H1 (cell line): ENCODE data around the gene ALG1. TPM values are rescaled to one million over a fixed set of nuclear protein-coding genes. Genes with fewer than 3 reads are reported as not detected.
"Not testable (repeated sequence)": the region's sequence is repeated elsewhere in the genome, so short reads cannot be mapped to it uniquely, and the experiment has no call there.

ENCODE experiments used
- CTCF ChIA-PET: fragments of 300-600 bp; sonication (Branson Sonifier 250); formaldehyde crosslinking; loops from one replicate; lab custom pipeline; 2021; ENCODE audit not compliant: partially characterized antibody; lab: Charles Lee
- POLR2A ChIA-PET: fragments of 300-600 bp; sonication (Branson Sonifier 250); formaldehyde crosslinking; loops from one replicate; lab custom pipeline; 2021; ENCODE audit warnings: inconsistent platforms; ENCODE audit not compliant: partially characterized antibody; lab: Charles Lee
- DNase-seq, 2 experiments: peaks; one replicate each; pipeline versions ENCODE4 v3.0.0 to v3.0.0-alpha.2; 2010 to 2022; ENCODE audit warnings: low spot score in 2 of 2, low read depth in 1 of 2, mixed read lengths in 1 of 2
- FAIRE-seq: peaks from 2 replicates; lab custom pipeline; 2011; peaks lifted over from hg19 to GRCh38; lab: Jason Lieb, UNC
- H2AFZ ChIP-seq: 2 replicates; pipeline ENCODE4 v1.8.1; 2012; ENCODE audit warnings: low read length, inconsistent platforms
- H2AK5ac ChIP-seq: 2 replicates; pipeline ENCODE4 v1.6.1; 2013; ENCODE audit warnings: low read depth, low read length
- H2BK120ac ChIP-seq: replicated peaks from 2 replicates; pipeline ENCODE3; 2013; ENCODE audit warnings: low read depth, low read length, inconsistent platforms
- H2BK12ac ChIP-seq: 2 replicates; pipeline ENCODE4 v1.6.1; 2013; ENCODE audit warnings: low read depth, low read length
- H2BK15ac ChIP-seq: 2 replicates; pipeline ENCODE4 v1.6.1; 2013; ENCODE audit warnings: low read length
- H2BK20ac ChIP-seq: 2 replicates; pipeline ENCODE4 v1.6.1; 2013; ENCODE audit warnings: low read length
- H2BK5ac ChIP-seq: 2 replicates; pipeline ENCODE4 v1.6.1; 2013; ENCODE audit warnings: low read depth, low read length
- H3K14ac ChIP-seq: 2 replicates; pipeline ENCODE4 v1.6.1; 2013; ENCODE audit warnings: inconsistent platforms; ENCODE audit not compliant: insufficient read length
- H3K18ac ChIP-seq: 2 replicates; pipeline ENCODE4 v1.6.1; 2013; ENCODE audit warnings: low read length; ENCODE audit errors: extremely low read depth
- H3K23ac ChIP-seq: 2 replicates; pipeline ENCODE4 v1.6.1; 2013; ENCODE audit warnings: inconsistent platforms; ENCODE audit not compliant: insufficient read length
- H3K23me2 ChIP-seq: 2 replicates; pipeline ENCODE4 v1.6.1; 2013; ENCODE audit warnings: low read depth, low read length
- H3K27ac ChIP-seq: 2 replicates; pipeline ENCODE4 v1.6.1; 2011; ENCODE audit warnings: low read depth, low read length, inconsistent platforms
- H3K27me3 ChIP-seq, 4 experiments: replicated peaks in 1 of 4; 1 replicate in 1 of 4; 2 replicates in 3 of 4; pipeline versions ENCODE4 v1.6.1 to v1.8.1; 2011 to 2013; ENCODE audit warnings: low read length in 3 of 4, mild to moderate bottlenecking in 3 of 4, inconsistent platforms in 2 of 4, mixed read lengths in 2 of 4, moderate library complexity in 1 of 4; ENCODE audit not compliant: control insufficient read depth in 3 of 4, insufficient read depth in 3 of 4; ENCODE audit errors: extremely low read depth in 1 of 4
- H3K36me3 ChIP-seq, 4 experiments: 2 replicates each; pipeline versions ENCODE4 v1.6.1 to v1.8.1; 2011 to 2013; ENCODE audit warnings: mild to moderate bottlenecking in 4 of 4, low read length in 3 of 4, moderate library complexity in 2 of 4, control low read depth in 1 of 4, inconsistent platforms in 1 of 4; ENCODE audit not compliant: insufficient read depth in 4 of 4, control insufficient read depth in 2 of 4
- H3K4ac ChIP-seq: replicated peaks from 2 replicates; pipeline ENCODE3; 2013; ENCODE audit warnings: low read length, low read depth, mixed read lengths, inconsistent platforms; ENCODE audit not compliant: insufficient read length
- H3K4me1 ChIP-seq, 4 experiments: replicated peaks in 1 of 4; 1 replicate in 1 of 4; 2 replicates in 3 of 4; pipeline versions ENCODE4 v1.6.1 to v1.8.1; 2011 to 2013; ENCODE audit warnings: low read length in 3 of 4, inconsistent platforms in 2 of 4, mixed read lengths in 1 of 4; ENCODE audit not compliant: insufficient read depth in 4 of 4, control insufficient read depth in 3 of 4
- H3K4me2 ChIP-seq, 2 experiments: 2 replicates each; pipeline versions ENCODE4 v1.6.1 to v1.8.1; 2011 to 2013; ENCODE audit warnings: low read depth in 2 of 2, low read length in 2 of 2, control low read depth in 1 of 2, inconsistent platforms in 1 of 2, mild to moderate bottlenecking in 1 of 2; ENCODE audit not compliant: insufficient read depth in 1 of 2
- H3K4me3 ChIP-seq, 4 experiments: fragments of 200-600, 300-600 bp in 1 of 4; sonication (generic), shearing (Covaris generic), sonication (Bioruptor Twin) in 1 of 4; 2 replicates each; pipeline versions ENCODE4 v1.5.1 to v1.8.1; 2011 to 2016; ENCODE audit warnings: low read length in 4 of 4, low read depth in 3 of 4, control low read depth in 2 of 4, inconsistent platforms in 2 of 4, mild to moderate bottlenecking in 2 of 4, mixed read lengths in 1 of 4, moderate library complexity in 1 of 4; ENCODE audit not compliant: insufficient read depth in 2 of 4; ENCODE audit errors: extremely low read depth in 1 of 4
- H3K56ac ChIP-seq: replicated peaks from 2 replicates; pipeline ENCODE3; 2013; ENCODE audit warnings: low read depth, mild to moderate bottlenecking, mixed read lengths, low read length, inconsistent platforms; ENCODE audit not compliant: insufficient read length
- H3K79me1 ChIP-seq: 2 replicates; pipeline ENCODE4 v1.6.1; 2013; ENCODE audit warnings: low read depth, low read length, control low read depth
- H3K79me2 ChIP-seq, 2 experiments: 2 replicates each; pipeline versions ENCODE4 v1.6.1 to v1.8.1; 2012 to 2013; ENCODE audit warnings: low read length in 2 of 2, mild to moderate bottlenecking in 2 of 2, inconsistent platforms in 1 of 2; ENCODE audit not compliant: insufficient read depth in 2 of 2, control insufficient read depth in 1 of 2
- H3K9ac ChIP-seq, 4 experiments: replicated peaks in 1 of 4; 1 replicate in 1 of 4; 2 replicates in 3 of 4; pipeline versions ENCODE4 v1.6.1 to v1.8.1; 2011 to 2013; ENCODE audit warnings: low read depth in 3 of 4, low read length in 3 of 4, control low read depth in 2 of 4, mild to moderate bottlenecking in 2 of 4, moderate library complexity in 2 of 4, inconsistent platforms in 1 of 4; ENCODE audit errors: extremely low read depth in 1 of 4
- H3K9me3 ChIP-seq, 2 experiments: 2 replicates each; pipeline versions ENCODE4 v1.6.1 to v1.8.1; 2012 to 2013; ENCODE audit warnings: mild to moderate bottlenecking in 2 of 2, moderate library complexity in 2 of 2, control low read depth in 1 of 2, inconsistent platforms in 1 of 2, low read depth in 1 of 2, low read length in 1 of 2, mixed read lengths in 1 of 2; ENCODE audit not compliant: insufficient read depth in 2 of 2
- H4K20me1 ChIP-seq, 2 experiments: replicated peaks in 1 of 2; 2 replicates each; pipeline versions ENCODE3 to v1.8.1; 2011 to 2013; ENCODE audit warnings: inconsistent platforms in 2 of 2, low read length in 2 of 2, mild to moderate bottlenecking in 1 of 2; ENCODE audit not compliant: insufficient read depth in 2 of 2, control insufficient read depth in 1 of 2
- H4K5ac ChIP-seq: 2 replicates; pipeline ENCODE4 v1.6.1; 2013; ENCODE audit warnings: low read length, low read depth, mixed read lengths, inconsistent platforms; ENCODE audit not compliant: insufficient read length
- H4K8ac ChIP-seq: 2 replicates; pipeline ENCODE4 v1.8.0; 2013; ENCODE audit warnings: mild to moderate bottlenecking, moderate library complexity, low read length, inconsistent platforms; ENCODE audit not compliant: insufficient read depth; ENCODE audit errors: extremely low read depth
- H4K91ac ChIP-seq: replicated peaks from 2 replicates; pipeline ENCODE3; 2013; ENCODE audit warnings: low read length, mixed read lengths, inconsistent platforms; ENCODE audit not compliant: insufficient read length
- WGBS, 2 experiments: shearing (Covaris generic) in 1 of 2; methylation state at CpG; one replicate each; pipeline versions ENCODE4 v1.1.6 to v1.1.7; 2013 to 2015; ENCODE audit warnings: low lambda C conversion rate in 2 of 2, mixed read lengths in 2 of 2, inconsistent platforms in 1 of 2, low coverage in 1 of 2, missing lambda C conversion rate in 1 of 2; ENCODE audit not compliant: insufficient replicate concordance in 2 of 2, insufficient coverage in 1 of 2, insufficient read length in 1 of 2; ENCODE audit errors: extremely low coverage in 1 of 2, missing lambda C conversion rate in 1 of 2; 5-methylcytosine and 5-hydroxymethylcytosine counted together
- polyA plus RNA-seq, 7 experiments: library from polyadenylated mRNA; depleted of rRNA in 3 of 7; stranded (reverse) in 5 of 7; unstranded in 2 of 7; fragments of >200 nt in 5 of 7; fragments of 200-250 nt in 2 of 7; gene quantifications; 1 replicate in 5 of 7; 2 replicates in 1 of 7; 4 replicates in 1 of 7; pipeline versions ENCODE4 v1.2.1 to v1.2.3, GENCODE V29; 2011 to 2013; ENCODE audit warnings: missing spikeins in 2 of 7, mixed read lengths in 2 of 7
- total RNA-seq: library from RNA; stranded (reverse); fragmentation: NEBNext Ultra II Directional; extraction: Animal tissue kit (Norgen Biotek cat#: 25700); gene quantifications from 2 replicates; pipeline ENCODE4 v1.2.1, GENCODE V29; 2021

ALG1 gene
- total and polyA plus RNA-seq, 2 of the 8 experiments (the other 6 are each of a cell fraction or from before 2014, with no cell fraction given), result 34.8 to 46.5 TPM

DNA sequence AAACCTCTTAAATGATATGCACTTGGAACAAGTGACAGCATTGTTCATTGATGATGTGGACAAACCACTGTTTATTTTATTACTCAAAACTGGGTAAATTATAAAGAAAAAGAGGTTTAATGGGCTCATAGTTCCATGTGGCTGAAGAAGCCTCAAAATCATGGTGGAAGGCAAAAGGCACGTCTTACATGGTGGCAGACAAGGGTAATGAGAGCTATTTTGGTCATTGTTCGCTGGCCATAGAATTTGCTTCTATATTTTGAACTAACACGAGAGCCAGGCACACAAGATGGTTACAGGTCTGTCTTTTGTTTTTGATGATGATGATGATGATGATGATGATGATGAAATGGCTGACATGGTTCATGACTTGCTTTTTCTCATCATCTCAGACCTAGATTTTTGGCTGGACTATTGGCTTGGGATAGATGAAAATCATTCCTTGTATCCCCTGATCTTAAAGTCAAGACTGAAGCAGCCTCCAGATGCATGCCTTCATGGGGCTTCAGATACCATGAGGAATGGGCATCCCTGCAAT lies 59.9 kb downstream of the ALG1 start:
- H3K56ac ChIP-seq, H3K14ac ChIP-seq, H3K23ac ChIP-seq, H2AFZ ChIP-seq, H4K5ac ChIP-seq, H3K27ac ChIP-seq, H2AK5ac ChIP-seq, H4K20me1 ChIP-seq, H2BK12ac ChIP-seq, DNase-seq, FAIRE-seq, H4K91ac ChIP-seq, H3K9ac ChIP-seq, H3K4me1 ChIP-seq, H2BK120ac ChIP-seq, POLR2A ChIA-PET, H3K4me3 ChIP-seq, H3K18ac ChIP-seq, H2BK20ac ChIP-seq, H3K36me3 ChIP-seq, H3K9me3 ChIP-seq, H3K79me2 ChIP-seq, H3K79me1 ChIP-seq, H3K27me3 ChIP-seq, H3K23me2 ChIP-seq, H4K8ac ChIP-seq, H3K4me2 ChIP-seq, H2BK5ac ChIP-seq, H3K4ac ChIP-seq, H2BK15ac ChIP-seq: not testable (repeated sequence)
- WGBS, 2 experiments, result 92% methylated on average over 3 of the region's 3 CpGs; no CpG with 5 or more reads in 1 of the 2 experiments
- CTCF ChIA-PET, result interaction anchor here (0.9 to 1.1 kb wide), 3 partner anchors 11 to 109 kb away, joined by 3 to 5 read pairs (median 3); no protein-coding TSS in a partner anchor
